Right lobe of liver (tissue), 6 donors: ENCODE measurements around the gene FOXP4. TPM values are rescaled to one million over a fixed set of nuclear protein-coding genes. Genes with fewer than 3 reads are reported as not detected.

Source experiments
- ATAC-seq, 4 donors: fragments of 200-7000 bp; cut with Tn5 transposase; one replicate each; pipeline ENCODE4 v1.9.1; 2020; ENCODE audit warnings: mild to moderate bottlenecking in 4 of 4, moderate library complexity in 4 of 4
- DNase-seq, 3 donors: peaks; one replicate each; pipeline ENCODE4 v3.0.0-alpha.2; 2020
- H3K27ac ChIP-seq, 3 donors: fragments of 200-600 bp; one replicate each; pipeline ENCODE4 v1.8.0; 2022
- H3K27me3 ChIP-seq, 2 donors: fragments of 200-600 bp; one replicate each; pipeline ENCODE4 v1.8.0; 2022
- H3K36me3 ChIP-seq, 4 donors: fragments of 200-600 bp; sonication (generic) in 1 of 4; one replicate each; pipeline versions ENCODE4 v1.5.1 to v1.8.0; 2017 to 2022; ENCODE audit warnings: control low read depth in 1 of 4
- H3K4me1 ChIP-seq, 4 donors: fragments of 200-600 bp; sonication (generic) in 1 of 4; one replicate each; pipeline versions ENCODE4 v1.5.1 to v1.8.0; 2017 to 2022; ENCODE audit warnings: control low read depth in 1 of 4
- H3K4me3 ChIP-seq, 3 donors: fragments of 200-600 bp; one replicate each; pipeline ENCODE4 v1.8.0; 2022
- H3K9me3 ChIP-seq, 4 donors: fragments of 200-600 bp; sonication (generic) in 1 of 4; one replicate each; pipeline versions ENCODE4 v1.5.1 to v1.8.0; 2017 to 2022; ENCODE audit warnings: control low read depth in 1 of 4
- POLR2A ChIP-seq: fragments of 450-650 bp; IDR thresholded peaks from one replicate; pipeline ENCODE4 v1.6.1; 2017; ENCODE audit warnings: antibody characterized with exemption, mild to moderate bottlenecking
- WGBS: methylation state at CpG from one replicate; pipeline ENCODE4 v1.1.6; 2018; ENCODE audit warnings: low coverage, low lambda C conversion rate; ENCODE audit not compliant: insufficient coverage; ENCODE audit errors: missing lambda C conversion rate; 5-methylcytosine and 5-hydroxymethylcytosine counted together
- intact Hi-C, 2 donors: fragments of 100-400 bp; cut with DNase I; formaldehyde crosslinking; loops; one replicate each; pipeline versions ENCODE4 v1.11.2 to v1.14.1; 2022
- total RNA-seq, 6 experiments: library from RNA; depleted of rRNA in 2 of 6; stranded (reverse); fragments of >200 nt in 2 of 6; fragmentation: NEBNext Ultra II Directional in 3 of 6; extraction: Animal tissue kit (Norgen Biotek cat#: 25700) in 3 of 6; gene quantifications; one replicate each; pipeline versions ENCODE4 v1.1.0 to v1.2.4, GENCODE V29; 2016 to 2023
- TF ChIP-seq, protein P1 (sequence below), 4 donors: fragments of 200-600 bp in 3 of 4; fragments of 450-650 bp in 1 of 4; IDR thresholded peaks; one replicate each; pipeline versions ENCODE4 v1.5.1 to v1.8.0; 2016 to 2022; ENCODE audit warnings: antibody characterized with exemption in 4 of 4, mild to moderate bottlenecking in 2 of 4
- donor health status: DM: no; HTN: yes; CAD: no.
- donor health status: DM: no; HTN: no; CAD: no.
- donor health status: DM: no; HTN: no; CAD: no.
- donor health status: DM: no; HTN: yes; CAD: no.
- donor health status: DM: no; HTN: yes; CAD: no.

The FOXP4 gene
- total RNA-seq, 6 experiments from 2014 or later: 12.6 to 19.2 (median 14.9) TPM

DNA sequence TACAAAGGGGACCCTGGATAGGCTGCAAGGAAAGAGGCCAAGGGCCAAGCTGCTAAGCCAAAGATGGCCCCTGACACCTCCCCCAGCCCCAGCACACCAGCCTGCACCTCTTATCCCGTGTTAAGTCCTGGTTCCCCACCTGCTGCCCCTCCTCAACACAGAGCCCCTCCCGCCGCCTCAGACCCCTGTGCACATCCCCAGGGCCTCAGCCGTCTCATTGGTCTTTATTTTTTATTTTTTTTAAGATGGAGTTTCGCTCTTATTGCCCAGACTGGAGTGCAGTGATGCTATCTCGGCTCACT is 55.0 kb downstream of the FOXP4 start:
- Histone ChIP-seq H3K27ac (no peak overlapping the region), H3K27me3 (no peaks in the 10 kb centered on the region), H3K36me3 (peaks cover 0 to 17% (median 0%) of the 10 kb centered on the region in 4 donors), H3K4me1 (peaks cover 0 to 5% (median 0%) of the 10 kb centered on the region in 4 donors), H3K9me3 (no peaks in the 10 kb centered on the region), H3K4me3 (no peak overlapping the region)
- ATAC-seq (no peak), DNase-seq (no peak)
- TF ChIP-seq POLR2A: no peak
- TF ChIP-seq, protein P1, sequence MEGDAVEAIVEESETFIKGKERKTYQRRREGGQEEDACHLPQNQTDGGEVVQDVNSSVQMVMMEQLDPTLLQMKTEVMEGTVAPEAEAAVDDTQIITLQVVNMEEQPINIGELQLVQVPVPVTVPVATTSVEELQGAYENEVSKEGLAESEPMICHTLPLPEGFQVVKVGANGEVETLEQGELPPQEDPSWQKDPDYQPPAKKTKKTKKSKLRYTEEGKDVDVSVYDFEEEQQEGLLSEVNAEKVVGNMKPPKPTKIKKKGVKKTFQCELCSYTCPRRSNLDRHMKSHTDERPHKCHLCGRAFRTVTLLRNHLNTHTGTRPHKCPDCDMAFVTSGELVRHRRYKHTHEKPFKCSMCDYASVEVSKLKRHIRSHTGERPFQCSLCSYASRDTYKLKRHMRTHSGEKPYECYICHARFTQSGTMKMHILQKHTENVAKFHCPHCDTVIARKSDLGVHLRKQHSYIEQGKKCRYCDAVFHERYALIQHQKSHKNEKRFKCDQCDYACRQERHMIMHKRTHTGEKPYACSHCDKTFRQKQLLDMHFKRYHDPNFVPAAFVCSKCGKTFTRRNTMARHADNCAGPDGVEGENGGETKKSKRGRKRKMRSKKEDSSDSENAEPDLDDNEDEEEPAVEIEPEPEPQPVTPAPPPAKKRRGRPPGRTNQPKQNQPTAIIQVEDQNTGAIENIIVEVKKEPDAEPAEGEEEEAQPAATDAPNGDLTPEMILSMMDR (IDR thresholded peaks at IDR 0.05): no peak
- 91% methylated on average over 6 of the region's 6 CpGs for WGBS
- intact Hi-C loops: loop anchor here (2.0 to 5.0 kb wide), 2 partner anchors 76 to 84 kb away; no protein-coding TSS in a partner anchor

- H3K4me3 ChIP-seq: no peak overlapping the region
- ATAC-seq (no peak), DNase-seq (no peak)
- H3K36me3 ChIP-seq: peaks cover 0 to 8% (median 0%) of the 10 kb centered on the region in 4 donors
- peaks cover 0 to 5% (median 0%) of the 10 kb centered on the region in 4 donors for H3K4me1 ChIP-seq
- H3K9me3 ChIP-seq: no peaks in the 10 kb centered on the region
- H3K27ac ChIP-seq: no peak overlapping the region
- intact Hi-C loops: loop anchor here in 1 of 2 donors (5.0 kb wide), 1 partner anchor 75 kb away; no protein-coding TSS in a partner anchor
- WGBS: 33% methylated on average over 1 of the region's 4 CpGs
- H3K27me3 ChIP-seq: no peaks in the 10 kb centered on the region
- TF ChIP-seq POLR2A: no peak
- TF ChIP-seq, protein P1 (IDR thresholded peaks at IDR 0.05): no peak
Measured at GRCh38 chr6:41602422-41602743, 56.2 kb downstream of the FOXP4 start.

DNA sequence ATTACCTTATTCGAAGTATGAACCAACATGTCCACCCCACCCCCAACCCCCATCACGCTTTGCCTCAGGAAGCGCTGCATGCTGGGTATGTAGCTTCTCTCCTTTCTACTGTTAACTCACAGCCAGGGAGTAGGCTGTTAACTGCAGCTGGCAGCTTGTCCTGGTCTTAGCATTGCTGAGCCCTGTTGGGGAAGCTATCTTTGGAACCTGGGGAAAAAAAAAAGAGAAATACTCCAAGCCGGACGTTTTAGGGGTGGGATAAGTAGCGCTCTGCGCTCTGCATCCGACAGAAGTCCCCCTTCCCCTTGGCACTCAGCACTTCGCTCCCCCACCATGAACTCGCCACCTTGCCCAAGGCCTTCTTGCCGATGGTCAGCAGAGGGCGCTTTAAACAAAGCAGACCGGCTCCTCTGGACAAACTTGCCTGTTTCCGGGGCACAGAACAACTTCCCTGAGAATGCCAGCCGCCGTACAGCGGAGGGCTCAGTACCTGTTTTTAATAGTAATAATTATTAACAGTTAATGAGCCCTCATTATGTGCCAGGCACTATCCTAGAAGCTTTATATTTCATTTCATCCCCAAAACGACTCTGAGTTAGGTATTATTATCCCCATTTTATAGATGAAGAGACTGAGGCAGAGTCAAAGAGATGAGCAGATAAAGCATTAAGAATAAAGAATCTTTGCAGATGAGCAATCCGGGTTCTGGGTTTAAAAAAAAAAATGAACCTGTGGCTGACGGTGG is 56.9 kb downstream of the FOXP4 start:
- 4% methylated on average over 20 of the region's 20 CpGs for WGBS
- Histone ChIP-seq H3K4me3 (no peak overlapping the region), H3K4me1 (peaks cover 0 to 5% (median 0%) of the 10 kb centered on the region in 4 donors), H3K9me3 (no peaks in the 10 kb centered on the region), H3K27ac (no peak overlapping the region), H3K27me3 (no peaks in the 10 kb centered on the region), H3K36me3 (peaks cover 0 to 8% (median 0%) of the 10 kb centered on the region in 4 donors)
- TF ChIP-seq, protein P1 (IDR thresholded peaks at IDR 0.05): peak; percentile 70 to 89 (median 86)
- no peak for TF ChIP-seq POLR2A
- ATAC-seq (peak; percentile 79 to 91 (median 87)), DNase-seq (peak; percentile 78 to 79 (median 78))
- intact Hi-C loops: loop anchor here in 1 of 2 donors (5.0 kb wide), 1 partner anchor 74 kb away; no protein-coding TSS in a partner anchor

GRCh38 chr6:41604006-41604405 is 57.8 kb downstream of the FOXP4 start:
- H3K27ac ChIP-seq: no peak overlapping the region

More at GRCh38 chr6:41604006-41604405, 57.8 kb downstream of the FOXP4 start:
- Histone ChIP-seq H3K9me3 (no peaks in the 10 kb centered on the region), H3K36me3 (no peaks in the 10 kb centered on the region), H3K27me3 (no peaks in the 10 kb centered on the region), H3K4me1 (peaks cover 0 to 5% (median 0%) of the 10 kb centered on the region in 4 donors), H3K4me3 (no peak overlapping the region)
- no CpG with 5 or more reads among the region's 5 CpGs for WGBS
- TF ChIP-seq, protein P1 (IDR thresholded peaks at IDR 0.05): no peak
- no peak for TF ChIP-seq POLR2A
- DNase-seq (no peak), ATAC-seq (no peak)
- intact Hi-C loops: loop anchor here (2.0 to 5.0 kb wide), 2 partner anchors 73 to 75 kb away; no protein-coding TSS in a partner anchor
